Measurements from ENCODE around the gene ZBTB7C. TPM values are rescaled to one million over a fixed set of nuclear protein-coding genes. Genes with fewer than 3 reads are reported as not detected.

Gene ZBTB7C
- total and polyA plus RNA-seq, 4 donors, result 0.19 to 1.1 (median 0.45) TPM

GRCh38 chr18:48387300-48387699, 21.9 kb downstream of the ZBTB7C start:
- 75% methylated on average over 1 of the region's 1 CpG for WGBS
- Histone ChIP-seq H3K36me3 (ENCODE audit: control insufficient read depth in 4 of 4, insufficient read depth in 3 of 4, low read depth in 1 of 4, low read length in 3 of 4) (no peaks in the 10 kb centered on the region), H3K9ac (ENCODE audit: low read depth in 1 of 2, low read length in 2 of 2) (no peak overlapping the region), H3K4me1 (ENCODE audit: control insufficient read depth in 4 of 4, insufficient read depth in 4 of 4, low read length in 3 of 4) (peaks cover 0 to 4% (median 0%) of the 10 kb centered on the region in 4 donors), H3K27ac (ENCODE audit: low read depth in 1 of 2, low read length in 2 of 2) (no peak overlapping the region), H3K9me3 (ENCODE audit: control insufficient read depth in 4 of 4, low read length in 3 of 4) (no peaks in the 10 kb centered on the region), H3K27me3 (ENCODE audit: control insufficient read depth in 4 of 4, insufficient read depth in 4 of 4, low read length in 3 of 4) (peaks cover 0 to 4% (median 0%) of the 10 kb centered on the region in 4 donors), H3K4me3 (ENCODE audit: low read depth in 1 of 3, low read length in 3 of 3) (no peak overlapping the region)
- TF ChIP-seq FOXA1 (IDR thresholded peaks at IDR 0.05) (no peak), TAF1 (conservative IDR thresholded peaks at IDR 0.05) (no peak), SP1 (IDR thresholded peaks at IDR 0.05) (no peak), HNF4A (conservative IDR thresholded peaks at IDR 0.05) (no peak), RAD21 (IDR thresholded peaks at IDR 0.05) (no peak), RXRA (IDR thresholded peaks at IDR 0.05) (no peak), GABPA (IDR thresholded peaks at IDR 0.05 in 1 of 2, conservative IDR thresholded peaks at IDR 0.05 in 1 of 2) (no peak), HNF4G (IDR thresholded peaks at IDR 0.05) (no peak), YY1 (IDR thresholded peaks at IDR 0.05) (no peak), JUND (IDR thresholded peaks at IDR 0.05) (no peak), NR2F2 (IDR thresholded peaks at IDR 0.05) (no peak), FOXA2 (IDR thresholded peaks at IDR 0.05) (no peak), EGR1 (IDR thresholded peaks at IDR 0.05; ENCODE audit: low read depth in 2 of 2) (no peak)
- TF ChIP-seq, protein P1, sequence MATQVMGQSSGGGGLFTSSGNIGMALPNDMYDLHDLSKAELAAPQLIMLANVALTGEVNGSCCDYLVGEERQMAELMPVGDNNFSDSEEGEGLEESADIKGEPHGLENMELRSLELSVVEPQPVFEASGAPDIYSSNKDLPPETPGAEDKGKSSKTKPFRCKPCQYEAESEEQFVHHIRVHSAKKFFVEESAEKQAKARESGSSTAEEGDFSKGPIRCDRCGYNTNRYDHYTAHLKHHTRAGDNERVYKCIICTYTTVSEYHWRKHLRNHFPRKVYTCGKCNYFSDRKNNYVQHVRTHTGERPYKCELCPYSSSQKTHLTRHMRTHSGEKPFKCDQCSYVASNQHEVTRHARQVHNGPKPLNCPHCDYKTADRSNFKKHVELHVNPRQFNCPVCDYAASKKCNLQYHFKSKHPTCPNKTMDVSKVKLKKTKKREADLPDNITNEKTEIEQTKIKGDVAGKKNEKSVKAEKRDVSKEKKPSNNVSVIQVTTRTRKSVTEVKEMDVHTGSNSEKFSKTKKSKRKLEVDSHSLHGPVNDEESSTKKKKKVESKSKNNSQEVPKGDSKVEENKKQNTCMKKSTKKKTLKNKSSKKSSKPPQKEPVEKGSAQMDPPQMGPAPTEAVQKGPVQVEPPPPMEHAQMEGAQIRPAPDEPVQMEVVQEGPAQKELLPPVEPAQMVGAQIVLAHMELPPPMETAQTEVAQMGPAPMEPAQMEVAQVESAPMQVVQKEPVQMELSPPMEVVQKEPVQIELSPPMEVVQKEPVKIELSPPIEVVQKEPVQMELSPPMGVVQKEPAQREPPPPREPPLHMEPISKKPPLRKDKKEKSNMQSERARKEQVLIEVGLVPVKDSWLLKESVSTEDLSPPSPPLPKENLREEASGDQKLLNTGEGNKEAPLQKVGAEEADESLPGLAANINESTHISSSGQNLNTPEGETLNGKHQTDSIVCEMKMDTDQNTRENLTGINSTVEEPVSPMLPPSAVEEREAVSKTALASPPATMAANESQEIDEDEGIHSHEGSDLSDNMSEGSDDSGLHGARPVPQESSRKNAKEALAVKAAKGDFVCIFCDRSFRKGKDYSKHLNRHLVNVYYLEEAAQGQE (IDR thresholded peaks at IDR 0.05), result no peak
- TF ChIP-seq, protein P2, sequence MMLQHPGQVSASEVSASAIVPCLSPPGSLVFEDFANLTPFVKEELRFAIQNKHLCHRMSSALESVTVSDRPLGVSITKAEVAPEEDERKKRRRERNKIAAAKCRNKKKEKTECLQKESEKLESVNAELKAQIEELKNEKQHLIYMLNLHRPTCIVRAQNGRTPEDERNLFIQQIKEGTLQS (IDR thresholded peaks at IDR 0.05), result no peak
- TF ChIP-seq, protein P3, sequence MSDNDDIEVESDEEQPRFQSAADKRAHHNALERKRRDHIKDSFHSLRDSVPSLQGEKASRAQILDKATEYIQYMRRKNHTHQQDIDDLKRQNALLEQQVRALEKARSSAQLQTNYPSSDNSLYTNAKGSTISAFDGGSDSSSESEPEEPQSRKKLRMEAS (IDR thresholded peaks at IDR 0.05), result no peak
- TF ChIP-seq, protein P4, sequence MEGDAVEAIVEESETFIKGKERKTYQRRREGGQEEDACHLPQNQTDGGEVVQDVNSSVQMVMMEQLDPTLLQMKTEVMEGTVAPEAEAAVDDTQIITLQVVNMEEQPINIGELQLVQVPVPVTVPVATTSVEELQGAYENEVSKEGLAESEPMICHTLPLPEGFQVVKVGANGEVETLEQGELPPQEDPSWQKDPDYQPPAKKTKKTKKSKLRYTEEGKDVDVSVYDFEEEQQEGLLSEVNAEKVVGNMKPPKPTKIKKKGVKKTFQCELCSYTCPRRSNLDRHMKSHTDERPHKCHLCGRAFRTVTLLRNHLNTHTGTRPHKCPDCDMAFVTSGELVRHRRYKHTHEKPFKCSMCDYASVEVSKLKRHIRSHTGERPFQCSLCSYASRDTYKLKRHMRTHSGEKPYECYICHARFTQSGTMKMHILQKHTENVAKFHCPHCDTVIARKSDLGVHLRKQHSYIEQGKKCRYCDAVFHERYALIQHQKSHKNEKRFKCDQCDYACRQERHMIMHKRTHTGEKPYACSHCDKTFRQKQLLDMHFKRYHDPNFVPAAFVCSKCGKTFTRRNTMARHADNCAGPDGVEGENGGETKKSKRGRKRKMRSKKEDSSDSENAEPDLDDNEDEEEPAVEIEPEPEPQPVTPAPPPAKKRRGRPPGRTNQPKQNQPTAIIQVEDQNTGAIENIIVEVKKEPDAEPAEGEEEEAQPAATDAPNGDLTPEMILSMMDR (IDR thresholded peaks at IDR 0.05; ENCODE audit: low read depth, low read length, missing input control), result no peak
- TF ChIP-seq, protein P5, sequence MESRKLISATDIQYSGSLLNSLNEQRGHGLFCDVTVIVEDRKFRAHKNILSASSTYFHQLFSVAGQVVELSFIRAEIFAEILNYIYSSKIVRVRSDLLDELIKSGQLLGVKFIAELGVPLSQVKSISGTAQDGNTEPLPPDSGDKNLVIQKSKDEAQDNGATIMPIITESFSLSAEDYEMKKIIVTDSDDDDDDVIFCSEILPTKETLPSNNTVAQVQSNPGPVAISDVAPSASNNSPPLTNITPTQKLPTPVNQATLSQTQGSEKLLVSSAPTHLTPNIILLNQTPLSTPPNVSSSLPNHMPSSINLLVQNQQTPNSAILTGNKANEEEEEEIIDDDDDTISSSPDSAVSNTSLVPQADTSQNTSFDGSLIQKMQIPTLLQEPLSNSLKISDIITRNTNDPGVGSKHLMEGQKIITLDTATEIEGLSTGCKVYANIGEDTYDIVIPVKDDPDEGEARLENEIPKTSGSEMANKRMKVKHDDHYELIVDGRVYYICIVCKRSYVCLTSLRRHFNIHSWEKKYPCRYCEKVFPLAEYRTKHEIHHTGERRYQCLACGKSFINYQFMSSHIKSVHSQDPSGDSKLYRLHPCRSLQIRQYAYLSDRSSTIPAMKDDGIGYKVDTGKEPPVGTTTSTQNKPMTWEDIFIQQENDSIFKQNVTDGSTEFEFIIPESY (IDR thresholded peaks at IDR 0.05), result no peak
- DNase-seq (ENCODE audit: low spot score), result no peak

All from liver (tissue), 9 donors.